ENCODE results near the gene SPAG17.

The SPAG17 gene

GRCh38 chr1:118004312-118004711 lies 180.7 kb downstream of the SPAG17 start:
- no peak overlapping the region for H3K27ac ChIP-seq (ENCODE audit: low read depth, low read length, severe bottlenecking)
- 76 to 87% methylated on average over 4 to 5 of the region's 5 CpGs for WGBS, 2 experiments (ENCODE audit: insufficient coverage in 2 of 2)
- H3K36me3 ChIP-seq (ENCODE audit: control insufficient read depth, insufficient read depth, low read length), result no peaks in the 10 kb centered on the region
- no peak overlapping the region for H3K4me3 ChIP-seq (ENCODE audit: extremely low read depth, insufficient read depth, low read length, poor library complexity, severe bottlenecking)
- H3K4me1 ChIP-seq (ENCODE audit: control insufficient read depth, insufficient read depth, low read length, poor library complexity, severe bottlenecking), result no peaks in the 10 kb centered on the region
- no peaks in the 10 kb centered on the region for H3K9me3 ChIP-seq (ENCODE audit: control insufficient read depth, low read length)

DNA sequence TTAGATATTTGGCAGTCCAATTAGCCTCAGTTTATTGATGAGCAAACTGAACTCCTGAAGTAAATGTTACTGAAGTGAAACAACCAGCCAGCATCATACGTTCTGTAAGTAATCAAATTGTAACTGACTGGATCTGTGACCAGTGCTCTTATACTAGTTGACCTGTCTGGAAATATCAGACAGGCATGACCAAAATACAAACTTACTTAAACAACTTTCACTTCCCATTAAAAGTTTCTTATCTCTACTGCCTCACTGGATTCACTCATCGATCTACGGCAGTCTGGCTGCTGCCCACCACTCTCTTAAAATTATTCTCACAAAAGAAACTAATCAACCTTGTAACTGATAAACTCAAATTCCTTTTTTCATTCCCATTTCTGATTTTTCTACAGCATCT lies 199.1 kb downstream of the SPAG17 start:
- Histone ChIP-seq H3K36me3 (ENCODE audit: control insufficient read depth, insufficient read depth, low read length) (no peaks in the 10 kb centered on the region), H3K27ac (ENCODE audit: low read depth, low read length, severe bottlenecking) (no peak overlapping the region), H3K9me3 (ENCODE audit: control insufficient read depth, low read length) (no peaks in the 10 kb centered on the region), H3K4me3 (ENCODE audit: extremely low read depth, insufficient read depth, low read length, poor library complexity, severe bottlenecking) (no peak overlapping the region), H3K4me1 (ENCODE audit: control insufficient read depth, insufficient read depth, low read length, poor library complexity, severe bottlenecking) (no peaks in the 10 kb centered on the region)
- 80 to 93% methylated on average over 3 of the region's 3 CpGs for WGBS, 2 experiments (ENCODE audit: insufficient coverage in 2 of 2)

DNA sequence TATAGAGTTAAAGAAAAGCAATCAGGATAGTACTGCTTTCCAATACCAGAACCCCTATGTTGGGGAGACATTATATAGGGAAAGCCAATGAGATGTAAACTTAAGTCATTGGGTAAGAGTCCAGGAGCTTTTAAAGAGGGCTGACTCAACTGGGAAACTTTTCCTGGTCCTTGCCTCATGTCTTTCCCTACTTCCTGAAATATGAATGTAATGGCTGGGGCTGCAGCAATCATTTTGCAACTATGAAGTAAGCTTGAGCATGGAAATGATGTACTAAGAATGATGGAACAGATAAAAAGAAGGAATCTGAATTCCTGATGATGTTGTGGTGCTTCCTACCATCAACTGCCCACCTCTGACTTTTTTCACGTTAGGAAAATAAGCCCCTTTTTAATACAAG lies 199.8 kb downstream of the SPAG17 start:
- WGBS, 2 experiments (ENCODE audit: insufficient coverage in 2 of 2), result no CpG with 5 or more reads among the region's 1 CpG

DNA sequence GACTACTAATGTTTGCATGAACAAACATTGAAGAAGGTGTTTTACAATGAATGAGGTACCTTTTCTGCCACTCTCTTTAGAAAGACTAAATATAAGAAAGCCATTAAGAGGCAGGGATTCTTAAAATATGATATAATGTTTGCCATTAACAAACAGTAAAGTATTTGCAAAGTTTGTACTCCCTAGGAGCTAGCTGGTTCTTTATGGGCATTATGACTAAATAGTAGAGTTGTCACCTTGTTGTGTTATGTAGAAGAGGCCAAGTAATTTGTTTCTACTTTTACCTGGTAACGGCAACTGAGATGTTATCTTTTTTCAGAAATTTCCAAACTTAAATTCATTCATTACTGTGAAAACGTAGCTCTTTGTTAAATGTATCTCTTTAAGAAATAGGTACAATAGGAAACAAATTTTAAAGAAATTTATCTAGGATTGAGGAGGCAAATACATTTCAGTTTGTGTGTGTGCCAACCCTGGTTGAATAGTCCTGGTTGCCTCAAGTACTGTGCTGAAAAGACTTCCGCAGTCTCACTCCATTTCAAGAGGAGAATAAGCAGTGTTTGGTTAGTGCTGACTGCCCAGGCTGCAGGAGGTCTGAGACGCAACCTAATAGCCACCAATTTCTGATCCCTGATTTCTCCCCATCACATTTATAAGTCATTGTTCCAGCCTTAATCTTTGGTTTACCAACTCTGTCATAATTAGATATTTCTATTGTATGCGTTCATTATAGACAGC lies 203.4 kb downstream of the SPAG17 start:
- WGBS, 2 experiments (ENCODE audit: insufficient coverage in 2 of 2), result 100% methylated on average over 1 of the region's 5 CpGs; no CpG with 5 or more reads in 1 of the 2 experiments
- H3K4me1 ChIP-seq (ENCODE audit: control insufficient read depth, insufficient read depth, low read length, poor library complexity, severe bottlenecking), result no peaks in the 10 kb centered on the region
- H3K27ac ChIP-seq (ENCODE audit: low read depth, low read length, severe bottlenecking), result no peak overlapping the region
- H3K9me3 ChIP-seq (ENCODE audit: control insufficient read depth, low read length), result no peaks in the 10 kb centered on the region
- no peak overlapping the region for H3K4me3 ChIP-seq (ENCODE audit: extremely low read depth, insufficient read depth, low read length, poor library complexity, severe bottlenecking)
- H3K36me3 ChIP-seq (ENCODE audit: control insufficient read depth, insufficient read depth, low read length), result no peaks in the 10 kb centered on the region

More for the DNA sequence above, 199.8 kb downstream of the SPAG17 start:
- Histone ChIP-seq H3K9me3 (ENCODE audit: control insufficient read depth, low read length) (no peaks in the 10 kb centered on the region), H3K4me3 (ENCODE audit: extremely low read depth, insufficient read depth, low read length, poor library complexity, severe bottlenecking) (no peak overlapping the region), H3K27ac (ENCODE audit: low read depth, low read length, severe bottlenecking) (no peak overlapping the region), H3K4me1 (ENCODE audit: control insufficient read depth, insufficient read depth, low read length, poor library complexity, severe bottlenecking) (no peaks in the 10 kb centered on the region), H3K36me3 (ENCODE audit: control insufficient read depth, insufficient read depth, low read length) (no peaks in the 10 kb centered on the region)

- no peaks in the 10 kb centered on the region for H3K36me3 ChIP-seq (ENCODE audit: control insufficient read depth, insufficient read depth, low read length)
- no peak overlapping the region for H3K4me3 ChIP-seq (ENCODE audit: extremely low read depth, insufficient read depth, low read length, poor library complexity, severe bottlenecking)
- no peak overlapping the region for H3K27ac ChIP-seq (ENCODE audit: low read depth, low read length, severe bottlenecking)
- 92 to 93% methylated on average over 2 to 3 of the region's 3 CpGs for WGBS, 2 experiments (ENCODE audit: insufficient coverage in 2 of 2)
- H3K4me1 ChIP-seq (ENCODE audit: control insufficient read depth, insufficient read depth, low read length, poor library complexity, severe bottlenecking), result no peaks in the 10 kb centered on the region
- no peaks in the 10 kb centered on the region for H3K9me3 ChIP-seq (ENCODE audit: control insufficient read depth, low read length)
These were observed 208.6 kb downstream of the SPAG17 start for GRCh38 chr1:117976381-117976780.

GRCh38 chr1:117971777-117972176 lies 213.3 kb downstream of the SPAG17 start:
- Histone ChIP-seq H3K27ac (ENCODE audit: low read depth, low read length, severe bottlenecking) (no peak overlapping the region), H3K9me3 (ENCODE audit: control insufficient read depth, low read length) (no peaks in the 10 kb centered on the region), H3K36me3 (ENCODE audit: control insufficient read depth, insufficient read depth, low read length) (no peaks in the 10 kb centered on the region), H3K4me1 (ENCODE audit: control insufficient read depth, insufficient read depth, low read length, poor library complexity, severe bottlenecking) (no peaks in the 10 kb centered on the region), H3K4me3 (ENCODE audit: extremely low read depth, insufficient read depth, low read length, poor library complexity, severe bottlenecking) (no peak overlapping the region)

DNA sequence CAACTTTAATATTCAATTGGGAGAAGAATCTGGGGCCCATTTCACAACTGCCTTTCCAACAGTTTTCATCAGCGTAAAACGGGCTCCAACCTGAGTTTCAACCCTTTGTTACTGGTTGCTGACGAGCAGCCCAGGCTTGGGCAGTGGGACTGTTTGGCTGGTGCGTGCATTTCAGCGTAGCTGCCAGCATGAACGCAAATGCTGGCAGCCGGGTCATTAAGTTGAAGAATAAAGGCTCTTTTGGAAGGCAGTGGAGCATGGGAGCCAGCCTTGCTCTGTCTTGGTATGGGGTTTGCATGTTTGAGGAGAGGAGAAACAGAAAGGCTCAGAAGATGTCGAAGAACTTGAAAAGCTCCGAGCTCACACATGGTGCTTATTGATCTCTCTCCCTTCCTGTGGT lies 214.8 kb downstream of the SPAG17 start:
- Histone ChIP-seq H3K9me3 (ENCODE audit: control insufficient read depth, low read length) (no peaks in the 10 kb centered on the region), H3K4me3 (ENCODE audit: extremely low read depth, insufficient read depth, low read length, poor library complexity, severe bottlenecking) (no peak overlapping the region), H3K27ac (ENCODE audit: low read depth, low read length, severe bottlenecking) (no peak overlapping the region), H3K36me3 (ENCODE audit: control insufficient read depth, insufficient read depth, low read length) (no peaks in the 10 kb centered on the region), H3K4me1 (ENCODE audit: control insufficient read depth, insufficient read depth, low read length, poor library complexity, severe bottlenecking) (no peaks in the 10 kb centered on the region)
- WGBS, 2 experiments (ENCODE audit: insufficient coverage in 2 of 2), result 79 to 97% methylated on average over 7 to 9 of the region's 9 CpGs

DNA sequence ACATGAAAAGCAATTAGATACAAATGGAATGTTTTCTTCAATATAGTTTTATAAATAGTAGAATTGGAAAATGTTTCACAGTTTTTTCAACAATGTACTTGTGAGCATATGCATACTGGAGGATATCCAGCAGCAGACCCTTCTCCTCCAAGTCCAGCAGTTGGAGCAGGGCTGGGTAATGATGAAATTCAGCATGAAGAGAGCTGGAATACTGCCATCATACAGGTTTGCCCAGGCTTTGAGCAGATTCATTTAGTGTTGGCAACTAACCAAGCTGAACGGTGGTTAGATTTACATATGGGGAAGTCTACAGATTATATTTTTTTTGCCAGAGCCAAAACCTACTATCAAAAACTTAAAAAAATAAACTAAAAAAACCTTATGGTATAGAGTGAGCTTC lies 217.1 kb downstream of the SPAG17 start:
- WGBS, 2 experiments (ENCODE audit: insufficient coverage in 2 of 2), result no CpG with 5 or more reads among the region's 1 CpG
- Histone ChIP-seq H3K36me3 (ENCODE audit: control insufficient read depth, insufficient read depth, low read length) (peaks cover 2% of the 10 kb centered on the region), H3K9me3 (ENCODE audit: control insufficient read depth, low read length) (no peaks in the 10 kb centered on the region), H3K4me3 (ENCODE audit: extremely low read depth, insufficient read depth, low read length, poor library complexity, severe bottlenecking) (no peak overlapping the region), H3K4me1 (ENCODE audit: control insufficient read depth, insufficient read depth, low read length, poor library complexity, severe bottlenecking) (no peaks in the 10 kb centered on the region), H3K27ac (ENCODE audit: low read depth, low read length, severe bottlenecking) (no peak overlapping the region)

GRCh38 chr1:117967477-117967876 lies 217.6 kb downstream of the SPAG17 start:
- peaks cover 4% of the 10 kb centered on the region for H3K36me3 ChIP-seq (ENCODE audit: control insufficient read depth, insufficient read depth, low read length)
- H3K4me3 ChIP-seq (ENCODE audit: extremely low read depth, insufficient read depth, low read length, poor library complexity, severe bottlenecking), result no peak overlapping the region
- no peaks in the 10 kb centered on the region for H3K9me3 ChIP-seq (ENCODE audit: control insufficient read depth, low read length)
- 60 to 76% methylated on average over 3 of the region's 4 CpGs for WGBS, 2 experiments (ENCODE audit: insufficient coverage in 2 of 2)
- no peak overlapping the region for H3K27ac ChIP-seq (ENCODE audit: low read depth, low read length, severe bottlenecking)
- no peaks in the 10 kb centered on the region for H3K4me1 ChIP-seq (ENCODE audit: control insufficient read depth, insufficient read depth, low read length, poor library complexity, severe bottlenecking)

DNA sequence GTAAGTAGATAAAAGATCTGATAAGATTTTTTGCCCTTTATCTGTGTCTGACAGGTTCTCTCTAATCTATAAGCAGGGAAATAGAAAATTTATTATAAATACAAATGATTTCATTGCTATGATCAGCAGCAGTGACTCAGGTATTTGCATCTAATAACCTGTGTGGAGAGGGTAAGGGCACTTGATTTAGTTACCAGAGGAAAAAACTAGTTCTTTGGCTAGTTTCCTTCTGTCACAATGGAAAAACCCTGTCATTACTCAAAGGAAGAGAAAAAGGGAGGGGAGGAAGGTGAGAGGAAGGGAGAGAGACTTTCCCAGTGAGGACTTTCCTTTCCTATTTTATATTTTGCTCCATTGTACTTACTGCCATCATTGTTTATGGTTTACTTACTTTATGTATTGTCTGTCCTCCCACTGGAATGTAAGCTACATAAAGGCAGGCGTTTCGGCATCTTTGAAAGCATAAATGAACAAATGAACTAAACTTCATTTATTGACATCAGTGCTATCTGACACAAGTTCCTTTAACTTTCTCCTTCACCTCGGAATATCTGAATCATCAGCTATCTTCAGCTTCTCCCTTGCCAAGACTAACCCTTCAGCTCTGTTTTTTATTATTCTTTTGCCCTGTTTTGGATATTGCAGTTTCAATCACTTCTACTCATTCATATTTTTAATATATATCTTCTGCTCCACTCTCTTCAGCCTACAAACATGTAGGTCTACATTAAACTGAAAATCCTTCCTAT lies 220.6 kb downstream of the SPAG17 start:
- WGBS, 2 experiments (ENCODE audit: insufficient coverage in 2 of 2), result 82 to 97% methylated on average over 2 to 3 of the region's 3 CpGs
- Histone ChIP-seq H3K4me1 (ENCODE audit: control insufficient read depth, insufficient read depth, low read length, poor library complexity, severe bottlenecking) (no peaks in the 10 kb centered on the region), H3K27ac (ENCODE audit: low read depth, low read length, severe bottlenecking) (peak overlapping the region; percentile 24), H3K9me3 (ENCODE audit: control insufficient read depth, low read length) (no peaks in the 10 kb centered on the region), H3K4me3 (ENCODE audit: extremely low read depth, insufficient read depth, low read length, poor library complexity, severe bottlenecking) (no peak overlapping the region), H3K36me3 (ENCODE audit: control insufficient read depth, insufficient read depth, low read length) (peaks cover 28% of the 10 kb centered on the region)

DNA sequence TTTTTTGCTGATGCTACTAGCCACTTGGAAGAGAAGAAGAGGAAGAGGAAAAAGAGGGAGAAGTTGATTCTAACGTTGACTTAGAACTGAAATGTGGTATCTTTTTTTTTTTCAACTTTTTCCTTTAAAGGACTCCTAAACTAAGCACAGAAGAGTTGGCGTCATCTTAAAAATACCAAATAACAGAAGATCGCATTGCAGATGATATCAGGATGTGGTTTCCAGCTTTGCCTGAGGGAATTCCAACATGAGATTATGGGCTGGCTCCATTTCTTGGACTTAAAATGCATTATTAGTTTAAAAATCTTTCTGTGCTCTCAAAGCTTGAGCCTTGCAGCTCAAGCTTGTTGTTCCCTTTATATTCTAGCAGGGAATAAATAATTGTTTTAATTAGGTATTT lies 225.7 kb downstream of the SPAG17 start:
- Histone ChIP-seq H3K9me3 (ENCODE audit: control insufficient read depth, low read length) (no peaks in the 10 kb centered on the region), H3K36me3 (ENCODE audit: control insufficient read depth, insufficient read depth, low read length) (peaks cover 66% of the 10 kb centered on the region), H3K4me1 (ENCODE audit: control insufficient read depth, insufficient read depth, low read length, poor library complexity, severe bottlenecking) (no peaks in the 10 kb centered on the region), H3K27ac (ENCODE audit: low read depth, low read length, severe bottlenecking) (no peak overlapping the region), H3K4me3 (ENCODE audit: extremely low read depth, insufficient read depth, low read length, poor library complexity, severe bottlenecking) (no peak overlapping the region)
- WGBS, 2 experiments (ENCODE audit: insufficient coverage in 2 of 2), result 79% methylated on average over 2 of the region's 3 CpGs; no CpG with 5 or more reads in 1 of the 2 experiments

Measured in mesodermal cell (in vitro differentiated cells).